Stimulated activated CD4-positive, alpha-beta T cell treated with anti-CD3 and anti-CD28 coated beads, Interleukin-12 subunit alpha, Interleukin-12 subunit beta, amount 100 ng/mL, for 48 hours (primary cell): Measurements from ENCODE around the gene MOGAT2.
A peak's percentile ranks its signal among the peaks of the same experiment; 100 is the strongest.
"Not testable (repeated sequence)": the region's sequence is repeated elsewhere in the genome, so short reads cannot be mapped to it uniquely, and the experiment has no call there.

Experiments
- DNase-seq, 3 donors: peaks; one replicate each; pipeline ENCODE4 v3.0.0-alpha.2; 2020; ENCODE audit warnings: low read depth in 2 of 3, low spot score in 1 of 3

MOGAT2 gene

DNA sequence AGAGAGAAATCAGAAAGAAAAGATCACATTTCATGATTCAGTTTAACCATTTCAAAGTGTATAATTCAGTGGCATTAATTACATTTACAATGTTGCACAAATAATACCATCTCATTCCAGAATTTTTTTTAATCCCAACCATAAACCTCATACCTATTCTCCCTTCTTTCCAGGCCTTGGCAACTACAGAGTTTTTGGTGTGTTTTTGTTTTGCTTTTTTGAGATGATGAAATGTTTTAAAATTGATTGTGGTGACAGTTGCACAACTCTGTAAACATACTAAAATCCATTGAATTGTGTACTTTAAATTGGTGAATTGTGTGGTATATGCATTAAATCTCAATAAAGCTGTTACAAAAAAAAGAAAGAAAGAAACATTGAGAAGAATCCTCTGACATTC is 37.3 kb downstream of the MOGAT2 start:
- not testable (repeated sequence) for DNase-seq

DNA sequence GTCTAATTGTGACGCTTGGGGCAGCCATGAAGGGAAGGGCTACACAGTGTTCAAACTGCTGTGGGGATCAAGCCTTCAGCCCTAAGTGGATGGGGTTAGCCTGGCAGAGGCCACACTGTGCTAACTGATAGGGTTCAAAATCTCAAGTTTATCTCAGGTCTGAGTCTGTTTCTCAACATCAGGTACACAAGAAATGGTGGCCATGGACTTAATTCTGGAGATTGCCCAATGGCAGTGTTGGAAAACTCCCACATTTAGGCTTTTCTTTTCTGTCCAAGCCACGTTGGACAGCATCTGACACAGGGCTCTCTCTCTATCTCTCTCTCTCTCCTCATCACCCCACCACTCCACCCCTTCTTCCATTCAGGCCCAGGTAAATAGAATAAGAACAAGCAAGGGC is 40.0 kb downstream of the MOGAT2 start:
- no peak for DNase-seq

DNA sequence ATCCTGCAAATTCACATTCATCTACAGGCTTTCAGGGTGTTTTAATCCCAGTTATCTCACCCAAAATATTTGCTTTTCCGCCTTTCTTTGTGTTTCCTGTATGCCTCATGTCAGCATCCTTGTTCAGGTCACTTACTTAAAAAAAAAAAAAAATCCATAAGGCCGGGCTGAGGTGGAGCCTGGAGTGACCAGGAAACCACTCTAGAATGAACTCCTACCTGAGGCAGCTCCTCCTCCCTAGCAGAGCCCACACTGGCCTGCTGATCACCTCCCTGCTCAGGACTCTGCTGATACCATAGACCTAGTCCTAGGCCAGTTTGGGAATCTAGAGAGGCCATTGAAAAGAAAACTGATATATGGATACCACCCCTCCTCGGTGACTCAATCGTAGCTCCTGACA is 42.2 kb downstream of the MOGAT2 start:
- no peak for DNase-seq

DNA sequence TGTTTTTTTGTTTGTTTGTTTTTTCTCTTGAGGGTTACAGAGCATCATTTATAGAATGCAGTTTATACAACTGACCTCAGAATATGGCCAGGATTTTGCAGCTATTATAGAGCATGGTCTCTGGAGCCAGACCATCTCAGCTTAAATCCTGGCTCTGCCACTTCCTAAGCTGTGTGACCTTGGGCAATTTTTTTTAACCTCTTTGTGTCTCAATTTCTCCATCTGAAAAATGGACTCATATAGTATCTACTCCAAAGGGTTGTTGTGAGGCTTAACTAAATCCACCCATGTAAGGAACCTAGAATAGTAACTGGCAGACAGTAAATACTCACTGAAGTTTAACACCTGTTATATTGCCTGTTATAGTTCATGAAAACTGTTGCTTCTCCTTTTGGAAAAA is 42.6 kb downstream of the MOGAT2 start:
- DNase-seq, result no peak

DNA sequence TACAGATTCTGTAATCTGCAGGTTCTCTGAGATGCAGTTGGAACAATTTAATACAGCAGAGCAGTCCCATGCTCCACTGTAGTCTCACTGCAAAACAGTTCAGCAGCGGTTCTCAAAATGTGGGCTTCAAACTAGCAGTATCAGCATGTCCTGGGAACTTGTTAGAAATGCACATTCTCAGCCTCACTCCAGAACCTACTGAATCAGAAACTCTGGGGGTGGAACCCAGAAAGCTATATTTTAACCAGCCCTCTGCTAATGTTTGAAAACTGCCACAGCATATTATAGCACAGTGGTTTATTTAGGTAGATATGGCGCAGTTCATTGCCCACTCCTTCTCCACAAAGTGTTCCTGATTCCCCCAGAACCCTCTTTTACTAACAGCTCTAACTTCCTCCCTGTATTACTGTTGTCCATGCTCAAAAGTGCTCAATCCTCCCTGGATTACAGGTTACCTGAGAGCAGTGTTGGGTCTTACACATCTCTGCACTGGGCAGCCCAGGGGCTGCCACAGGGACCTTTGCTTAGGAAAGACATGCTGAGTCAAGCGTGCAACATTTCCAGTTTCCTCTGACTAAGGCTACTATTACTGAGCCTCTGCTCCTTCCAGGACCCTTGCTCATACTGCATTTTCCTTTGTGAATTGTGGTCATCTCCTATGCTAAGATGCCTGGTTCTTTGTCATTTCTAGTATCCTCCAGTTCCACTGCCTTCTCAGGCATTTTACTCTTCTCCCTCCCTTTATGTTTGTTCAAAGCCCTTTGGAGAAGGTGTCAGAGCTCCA is 43.3 kb downstream of the MOGAT2 start:
- no peak for DNase-seq

DNA sequence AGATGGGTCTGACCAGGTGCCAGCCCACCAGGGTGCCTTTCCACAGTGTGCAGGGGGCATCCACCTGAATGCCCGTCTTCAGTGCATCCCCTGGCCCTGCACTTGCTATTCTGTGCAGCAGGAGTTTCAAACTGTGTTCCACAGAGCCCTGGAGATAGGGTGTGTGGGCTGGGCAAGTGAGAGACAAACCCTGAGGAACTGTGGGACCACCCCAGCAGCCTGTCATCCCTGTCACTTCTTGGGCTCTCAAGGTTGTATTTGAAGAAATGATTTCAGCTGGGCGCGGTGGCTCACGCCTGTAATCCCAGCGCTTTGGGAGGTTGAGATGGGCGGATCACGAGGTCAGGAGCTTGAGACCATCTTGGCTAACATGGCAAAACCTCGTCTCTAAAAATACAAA is 44.5 kb downstream of the MOGAT2 start:
- DNase-seq, result no peak

DNA sequence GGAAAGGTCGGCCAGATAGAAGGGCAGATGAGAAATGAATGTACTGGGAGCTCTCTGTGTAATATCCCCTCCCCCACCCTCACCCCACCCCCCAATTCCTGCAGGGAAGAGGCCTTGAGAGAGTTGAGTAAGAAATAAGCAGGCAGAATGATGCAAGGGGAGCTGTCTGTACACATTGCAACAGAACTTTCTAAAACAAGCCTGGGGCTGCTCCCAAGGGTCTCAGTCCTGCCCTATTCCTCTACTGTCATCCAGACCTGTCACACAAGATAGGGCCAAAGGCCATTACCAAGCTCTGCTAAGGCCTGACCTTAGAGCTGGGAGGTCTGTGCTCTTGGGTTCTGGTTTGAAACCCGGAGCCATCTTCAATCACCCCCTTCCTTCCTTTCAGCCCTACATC is 45.2 kb downstream of the MOGAT2 start:
- no peak for DNase-seq

DNA sequence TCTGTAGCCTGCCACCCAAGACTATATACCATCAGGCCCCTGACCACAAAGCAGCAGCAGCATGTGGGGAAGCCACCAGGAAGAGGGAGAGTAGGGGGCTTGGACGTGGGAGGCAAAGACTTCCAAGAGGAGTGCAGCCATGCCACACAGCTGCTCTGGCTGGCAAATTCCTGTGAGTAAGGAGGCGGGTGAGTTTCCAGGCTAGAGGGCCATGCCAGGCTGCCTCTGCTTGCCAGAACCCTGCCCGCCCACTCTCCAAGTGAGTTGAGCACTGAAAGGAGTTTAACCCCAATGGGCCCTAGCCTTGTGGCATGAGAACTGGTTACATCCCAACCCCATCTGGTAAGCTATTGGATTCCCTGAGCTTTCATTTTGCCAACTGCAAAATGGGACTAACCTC is 46.2 kb downstream of the MOGAT2 start:
- DNase-seq, result no peak

DNA sequence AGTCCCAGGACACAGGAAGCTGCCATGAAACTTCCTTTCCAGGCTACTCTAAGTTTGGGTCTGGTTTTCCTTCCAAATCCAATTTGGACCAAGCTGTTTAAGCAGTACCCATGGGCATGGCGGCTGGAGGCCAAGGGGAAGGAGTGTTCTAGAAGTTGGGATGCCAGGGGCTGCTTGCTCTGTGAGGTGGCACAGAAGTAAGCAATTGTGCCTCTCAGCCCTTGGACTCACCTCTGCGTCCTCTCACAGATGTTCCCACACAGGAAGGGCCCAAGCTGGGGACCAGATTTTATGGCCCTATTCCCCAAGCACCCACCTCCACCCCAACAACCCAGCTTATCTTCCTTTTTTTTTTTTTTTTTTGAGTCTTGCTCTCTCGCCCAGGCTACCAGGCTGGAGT is 47.5 kb downstream of the MOGAT2 start:
- DNase-seq, result no peak

DNA sequence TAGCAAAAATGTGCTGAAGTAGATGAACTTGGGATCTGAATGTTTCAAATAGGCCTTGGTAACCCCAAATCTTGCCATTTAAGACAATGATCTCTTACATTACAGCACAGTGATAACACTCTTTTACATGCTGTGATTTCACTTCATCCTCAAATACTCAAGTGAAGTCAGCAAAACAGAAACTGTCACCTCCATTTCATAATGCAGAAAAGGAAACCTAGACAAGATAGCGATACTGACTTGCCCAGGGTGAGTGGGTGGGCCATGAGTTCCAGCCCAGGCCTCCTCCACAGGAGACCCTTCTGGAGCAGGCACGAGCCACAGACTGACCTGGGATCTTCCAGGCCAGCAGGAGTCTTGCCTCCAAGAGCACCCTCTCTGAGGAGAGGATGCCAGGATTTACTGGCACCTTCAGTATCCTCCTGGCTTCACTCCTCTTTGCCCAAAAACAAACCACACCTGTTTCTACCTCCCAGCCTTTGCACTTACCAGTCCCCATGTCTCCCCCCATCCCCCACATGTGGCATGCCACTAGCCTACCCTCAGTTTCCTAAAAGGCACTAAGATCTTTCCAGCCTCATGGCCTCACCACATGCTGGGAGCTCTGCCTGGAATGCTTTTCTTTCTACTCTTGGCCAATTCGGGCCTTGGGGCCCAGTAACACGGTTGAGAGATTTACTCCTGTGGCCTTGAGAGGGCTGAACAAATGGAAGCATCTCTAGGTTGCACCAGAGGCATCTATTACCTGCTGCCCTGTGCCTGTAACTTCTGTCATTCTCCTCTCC is 49.0 kb downstream of the MOGAT2 start:
- DNase-seq, result no peak

DNA sequence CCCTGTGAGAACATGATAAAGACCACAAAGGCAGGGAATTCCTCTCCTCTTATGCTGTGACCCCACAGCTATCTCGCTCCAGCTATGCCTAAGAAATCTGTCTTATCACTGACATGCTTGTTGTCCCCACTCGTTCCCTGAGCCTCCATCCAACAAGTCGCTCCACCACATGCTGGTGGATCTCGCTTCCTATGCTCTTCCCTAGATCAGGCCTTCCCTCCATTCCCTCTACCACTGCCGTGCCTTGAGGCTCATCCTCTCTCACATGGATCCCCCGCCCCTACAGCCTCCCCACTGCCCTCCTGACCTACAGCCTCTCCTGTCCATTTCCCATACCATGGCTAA is 49.6 kb downstream of the MOGAT2 start:
- no peak for DNase-seq

DNA sequence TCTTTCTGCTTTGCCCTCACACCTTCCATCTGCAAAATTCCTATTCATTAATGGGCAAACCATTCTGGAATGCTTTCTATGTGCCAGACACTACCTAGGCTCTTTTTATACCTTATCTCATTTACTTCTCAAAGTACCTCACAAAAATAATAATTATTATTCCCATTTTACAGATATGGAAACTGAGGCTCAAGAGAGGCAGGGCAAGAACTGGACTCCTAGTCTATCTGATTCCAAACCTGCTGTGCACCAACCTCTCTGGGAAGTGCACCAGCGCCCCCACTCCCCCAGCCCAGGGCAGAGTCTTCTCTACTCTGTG is 50.1 kb downstream of the MOGAT2 start:
- DNase-seq, result no peak

DNA sequence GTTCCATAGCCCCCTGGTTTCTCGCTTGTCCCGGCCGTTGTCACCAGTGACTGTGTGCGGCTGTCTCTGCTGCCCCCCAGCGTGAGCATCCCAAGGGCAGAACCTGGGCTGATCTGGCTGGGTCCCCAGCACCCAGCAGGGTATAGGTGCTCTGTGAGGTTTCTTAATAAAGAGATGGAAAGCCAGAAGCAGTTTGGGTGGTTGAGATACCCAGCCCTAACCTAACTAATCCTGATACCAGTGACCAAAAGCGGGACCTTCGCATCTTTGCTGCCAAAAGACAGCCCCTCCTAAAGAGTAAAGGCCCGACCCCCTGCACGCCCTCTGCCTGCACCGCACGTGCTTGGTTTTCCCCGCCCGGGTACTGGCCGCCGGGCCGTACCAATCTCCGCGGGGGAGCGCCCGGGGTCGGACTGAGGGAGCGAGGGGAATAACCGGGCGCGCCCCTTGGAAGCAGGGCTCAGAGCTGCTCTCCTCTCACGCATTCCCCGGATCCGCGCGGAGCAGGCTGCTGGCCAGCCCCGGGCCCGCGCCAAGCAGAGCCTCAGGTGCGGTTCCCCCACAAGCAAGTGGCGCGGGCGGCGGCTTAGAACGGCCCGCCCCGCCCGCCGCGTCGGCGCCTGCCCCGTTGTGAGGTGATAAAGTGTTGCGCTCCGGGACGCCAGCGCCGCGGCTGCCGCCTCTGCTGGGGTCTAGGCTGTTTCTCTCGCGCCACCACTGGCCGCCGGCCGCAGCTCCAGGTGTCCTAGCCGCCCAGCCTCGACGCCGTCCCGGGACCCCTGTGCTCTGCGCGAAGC is 50.7 kb downstream of the MOGAT2 start, which contains the start of gene DGAT2:
DGAT2 (plus strand) TSS at position 667 of the 797 bp plus-strand sequence. CDS start 214 bp downstream, outside the sequence.
- peak; percentile 42 to 61 (median 55) for DNase-seq

DNA sequence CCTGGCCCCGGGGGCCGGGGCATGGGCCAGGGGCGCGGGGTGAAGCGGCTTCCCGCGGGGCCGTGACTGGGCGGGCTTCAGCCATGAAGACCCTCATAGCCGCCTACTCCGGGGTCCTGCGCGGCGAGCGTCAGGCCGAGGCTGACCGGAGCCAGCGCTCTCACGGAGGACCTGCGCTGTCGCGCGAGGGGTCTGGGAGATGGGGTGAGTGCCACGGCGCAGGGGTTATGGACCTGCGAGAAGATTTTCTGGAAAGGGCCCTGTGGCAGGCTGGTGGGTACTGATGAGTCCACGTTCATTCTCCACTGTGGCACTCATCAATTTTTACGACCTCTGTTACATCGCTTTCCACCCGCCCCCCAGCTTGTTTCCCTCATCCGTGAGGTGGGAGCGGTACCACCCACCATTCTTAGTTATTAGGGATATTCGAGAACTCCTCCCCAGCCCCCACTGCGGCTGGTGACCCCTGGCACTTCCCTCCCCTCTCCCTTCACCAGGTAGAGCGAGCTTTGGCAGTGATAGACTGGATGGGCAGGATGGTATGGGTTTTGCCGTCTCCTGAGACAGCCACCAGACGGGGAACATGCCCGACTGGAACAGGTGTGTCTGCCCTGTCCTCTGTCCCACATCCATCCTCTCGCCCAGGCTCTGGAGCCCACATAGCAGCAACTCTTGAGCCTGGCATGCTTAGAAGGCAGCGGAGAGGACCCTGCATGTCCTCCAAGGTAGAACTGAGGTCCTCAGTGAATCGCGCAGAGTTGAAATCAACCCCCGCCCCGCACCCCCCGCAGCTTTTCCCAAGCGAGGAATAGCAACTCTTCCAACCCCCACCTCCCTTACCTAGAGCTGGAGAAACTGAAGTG is 51.5 kb downstream of the MOGAT2 start:
- no peak for DNase-seq

DNA sequence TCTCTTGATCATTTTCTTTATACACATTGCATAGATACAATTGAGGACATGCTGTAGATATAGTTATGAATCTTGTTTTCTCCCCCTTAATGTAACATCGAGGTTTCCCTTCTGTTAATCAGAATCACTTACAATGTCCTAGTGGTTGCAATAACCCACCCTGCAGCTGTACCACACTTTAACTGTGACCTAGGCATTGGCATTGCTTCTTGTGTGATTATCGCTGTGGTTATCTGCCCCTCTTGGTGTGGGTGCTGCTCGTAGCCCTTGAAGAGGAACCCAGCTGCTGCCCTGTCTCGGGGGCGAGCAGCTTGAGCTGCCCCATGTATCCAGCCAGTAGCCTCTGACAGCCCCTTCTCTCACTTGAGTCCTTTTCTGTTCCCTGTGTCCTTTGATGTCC is 52.5 kb downstream of the MOGAT2 start:
- DNase-seq, result no peak

DNA sequence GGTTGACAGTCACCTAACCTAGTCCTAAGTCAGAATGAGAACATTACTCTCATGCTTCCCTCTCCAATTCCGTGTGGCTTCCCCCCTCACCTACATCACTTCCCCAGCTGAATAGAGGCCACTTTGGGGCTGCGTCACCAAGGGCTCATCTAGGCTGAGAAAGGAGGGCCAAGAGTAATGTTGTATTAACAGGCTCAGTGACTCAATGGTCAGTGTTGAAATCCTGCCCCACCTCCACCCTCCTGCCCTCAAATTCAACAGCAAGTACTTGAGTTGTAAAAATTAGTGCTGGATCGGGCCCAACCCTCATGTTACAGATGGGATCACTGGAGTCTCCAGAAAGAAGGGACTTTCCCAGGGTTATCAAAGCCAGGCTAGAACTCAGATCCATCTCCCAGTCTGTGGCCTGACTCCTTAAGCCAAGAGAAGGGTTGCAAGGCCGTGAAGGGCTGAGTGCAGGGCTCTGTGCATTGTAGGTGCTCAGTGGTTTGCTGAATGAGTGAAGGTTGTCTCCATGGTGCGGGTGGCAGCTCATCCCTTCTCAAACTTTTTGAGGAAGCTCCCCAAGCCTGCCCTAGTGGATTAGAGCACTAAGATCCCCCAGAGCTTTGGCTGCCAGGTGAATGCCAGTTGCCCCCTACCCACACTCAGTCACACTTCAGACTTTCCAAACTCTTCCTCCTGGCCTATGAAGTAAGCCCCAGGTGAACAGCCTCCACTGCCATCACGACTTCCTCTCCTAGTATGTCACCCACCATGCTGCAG is 54.2 kb downstream of the MOGAT2 start:
- DNase-seq, result no peak

DNA sequence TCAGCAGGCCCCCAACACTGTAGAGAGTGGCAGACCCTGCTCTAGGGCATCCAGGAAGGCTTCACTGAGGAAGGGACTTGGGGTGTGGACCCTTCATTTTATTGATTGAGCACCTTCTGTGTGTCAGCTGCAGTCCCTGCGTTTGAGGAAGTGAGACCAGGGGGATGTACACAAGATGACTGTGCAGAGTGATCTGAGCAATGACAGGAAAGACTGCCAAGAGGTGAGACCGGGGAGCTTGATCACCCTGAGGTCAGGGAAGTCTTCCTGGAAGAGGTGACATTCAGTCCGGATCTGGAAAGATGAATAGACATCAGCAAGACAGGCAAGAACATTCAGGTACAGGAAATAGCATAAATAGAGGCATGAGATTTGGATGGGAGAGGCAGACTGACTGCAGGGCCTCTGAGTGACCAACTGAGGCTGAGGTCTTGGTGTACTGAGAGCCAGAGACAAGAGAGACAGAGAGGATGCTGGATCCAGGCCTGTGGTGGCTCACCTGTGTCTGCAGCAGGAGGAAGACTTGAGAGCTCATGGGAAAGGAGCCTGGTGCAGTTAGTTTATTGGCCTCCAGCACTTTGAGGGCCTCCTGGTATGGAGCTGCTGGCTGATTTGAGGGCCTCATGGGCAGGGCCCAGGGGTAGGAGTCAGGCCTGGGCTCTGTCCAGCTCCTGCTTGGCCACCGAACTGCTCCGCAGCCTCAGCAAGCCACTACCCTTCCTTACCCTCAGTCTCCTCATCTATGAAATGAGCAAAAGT is 56.1 kb downstream of the MOGAT2 start:
- no peak for DNase-seq

DNA sequence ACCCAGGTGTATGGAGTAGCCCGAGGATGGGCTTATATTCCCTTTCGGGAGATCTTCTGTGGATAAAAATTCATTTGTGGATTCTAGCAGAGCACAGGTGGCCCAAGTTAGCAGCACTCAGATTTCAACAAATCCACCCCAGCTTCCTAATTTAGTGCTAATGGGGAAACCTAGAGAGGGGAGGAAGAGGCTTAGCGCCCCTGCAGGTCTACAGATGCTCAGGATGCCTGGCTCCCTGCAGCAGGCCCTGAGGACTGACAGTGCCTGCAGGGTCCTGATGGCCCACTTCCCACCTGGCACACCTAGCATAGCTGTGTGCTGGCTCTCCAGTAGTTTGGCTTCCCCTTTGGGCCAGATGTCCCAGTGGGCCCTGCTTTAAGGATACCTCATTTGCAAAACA is 57.4 kb downstream of the MOGAT2 start:
- no peak for DNase-seq

DNA sequence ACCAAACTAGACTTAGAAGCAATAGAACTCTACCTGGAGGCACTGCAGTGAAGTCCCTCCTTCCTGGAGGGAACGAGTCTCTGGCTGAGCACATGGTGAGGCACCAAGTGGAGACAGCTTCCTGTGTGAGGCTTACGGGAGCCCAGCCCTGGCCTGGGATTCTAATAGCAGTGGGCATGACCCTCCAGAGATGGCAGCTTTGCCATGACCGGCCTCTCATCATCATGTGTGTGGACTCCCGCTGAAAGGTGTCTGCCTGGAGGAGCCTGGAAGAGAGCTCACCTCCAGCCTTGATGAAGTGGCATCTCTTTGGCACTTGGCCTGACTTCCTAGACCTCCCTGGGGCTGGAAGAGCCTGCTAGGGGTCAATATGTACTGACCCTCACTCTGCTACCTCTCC is 58.9 kb downstream of the MOGAT2 start:
- DNase-seq, result no peak
